SU-DHL-6 (cell line): ENCODE data around the gene RIMBP3C.

Experiments
- CTCF ChIP-seq: fragments of 200-600 bp; sonication (generic); IDR thresholded peaks from one replicate; pipeline ENCODE4 v1.5.1; 2017; ENCODE audit warnings: antibody characterized with exemption, mild to moderate bottlenecking, low read length, moderate library complexity; ENCODE audit not compliant: insufficient read depth, poor library complexity, severe bottlenecking
- EZH2phosphoT487 ChIP-seq: fragments of 200-600 bp; sonication (generic), shearing (Covaris generic); conservative IDR thresholded peaks from 2 replicates; pipeline ENCODE4 v1.6.1; 2018; ENCODE audit warnings: mild to moderate bottlenecking, antibody characterized with exemption, low read length, moderate library complexity, mixed read lengths

- TF ChIP-seq CTCF (no peak), EZH2phosphoT487 (no peak)
These were observed 48.0 kb upstream of the RIMBP3C start for GRCh38 chr22:21599053-21599893.
